ENCODE measurements around the gene JAML. TPM values are rescaled to one million over a fixed set of nuclear protein-coding genes. Genes with fewer than 3 reads are reported as not detected.
A peak's percentile ranks its signal among the peaks of the same experiment; 100 is the strongest.

Gene JAML
- total RNA-seq, 1 experiment from 2014 or later, result not detected

DNA sequence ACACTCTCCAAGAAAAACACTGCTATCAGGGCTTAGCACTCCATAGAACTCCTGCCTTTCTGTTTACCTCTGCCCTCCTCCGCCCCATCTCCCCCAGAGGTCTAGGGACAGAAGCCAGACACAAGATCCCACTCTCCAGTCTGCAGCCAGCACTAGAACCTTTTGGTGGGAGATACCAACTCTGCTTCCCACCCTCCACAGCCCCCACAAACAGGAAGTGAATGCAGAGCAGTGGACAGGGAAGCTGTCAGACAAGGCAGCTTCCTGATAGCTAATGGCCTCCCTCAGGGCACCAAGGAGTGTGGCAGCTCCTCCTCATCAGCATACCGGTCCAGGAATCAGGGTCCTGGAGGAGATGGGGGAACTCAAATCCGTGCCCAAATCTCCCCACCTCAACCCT lies 77.3 kb downstream of the JAML start:
- H3K27me3 Mint-ChIP-seq (ENCODE audit: unreplicated experiment), result peaks cover 54% of the 10 kb centered on the region
- H3K36me3 Mint-ChIP-seq (ENCODE audit: insufficient read depth, unreplicated experiment), result peaks cover 12% of the 10 kb centered on the region
- peaks cover 9% of the 10 kb centered on the region for H3K4me1 Mint-ChIP-seq (ENCODE audit: low read depth, unreplicated experiment)
- no peaks in the 10 kb centered on the region for H3K9me3 Mint-ChIP-seq (ENCODE audit: low read depth, unreplicated experiment)
- no TSS peak for BruUV-seq (replicated peaks)
- intact Hi-C loops (cut with micrococcal nuclease; ENCODE audit: unreplicated experiment), result no loop called here
- TF ChIP-seq, protein P1, sequence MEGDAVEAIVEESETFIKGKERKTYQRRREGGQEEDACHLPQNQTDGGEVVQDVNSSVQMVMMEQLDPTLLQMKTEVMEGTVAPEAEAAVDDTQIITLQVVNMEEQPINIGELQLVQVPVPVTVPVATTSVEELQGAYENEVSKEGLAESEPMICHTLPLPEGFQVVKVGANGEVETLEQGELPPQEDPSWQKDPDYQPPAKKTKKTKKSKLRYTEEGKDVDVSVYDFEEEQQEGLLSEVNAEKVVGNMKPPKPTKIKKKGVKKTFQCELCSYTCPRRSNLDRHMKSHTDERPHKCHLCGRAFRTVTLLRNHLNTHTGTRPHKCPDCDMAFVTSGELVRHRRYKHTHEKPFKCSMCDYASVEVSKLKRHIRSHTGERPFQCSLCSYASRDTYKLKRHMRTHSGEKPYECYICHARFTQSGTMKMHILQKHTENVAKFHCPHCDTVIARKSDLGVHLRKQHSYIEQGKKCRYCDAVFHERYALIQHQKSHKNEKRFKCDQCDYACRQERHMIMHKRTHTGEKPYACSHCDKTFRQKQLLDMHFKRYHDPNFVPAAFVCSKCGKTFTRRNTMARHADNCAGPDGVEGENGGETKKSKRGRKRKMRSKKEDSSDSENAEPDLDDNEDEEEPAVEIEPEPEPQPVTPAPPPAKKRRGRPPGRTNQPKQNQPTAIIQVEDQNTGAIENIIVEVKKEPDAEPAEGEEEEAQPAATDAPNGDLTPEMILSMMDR (IDR thresholded peaks at IDR 0.05; ENCODE audit: unreplicated experiment), result no peak
- no peak for DNase-seq
- CTCF ChIA-PET, result no interaction called here
- H3K4me3 Mint-ChIP-seq (ENCODE audit: low read depth, unreplicated experiment), result no peak overlapping the region
- no peak overlapping the region for H3K27ac Mint-ChIP-seq (ENCODE audit: unreplicated experiment)

DNA sequence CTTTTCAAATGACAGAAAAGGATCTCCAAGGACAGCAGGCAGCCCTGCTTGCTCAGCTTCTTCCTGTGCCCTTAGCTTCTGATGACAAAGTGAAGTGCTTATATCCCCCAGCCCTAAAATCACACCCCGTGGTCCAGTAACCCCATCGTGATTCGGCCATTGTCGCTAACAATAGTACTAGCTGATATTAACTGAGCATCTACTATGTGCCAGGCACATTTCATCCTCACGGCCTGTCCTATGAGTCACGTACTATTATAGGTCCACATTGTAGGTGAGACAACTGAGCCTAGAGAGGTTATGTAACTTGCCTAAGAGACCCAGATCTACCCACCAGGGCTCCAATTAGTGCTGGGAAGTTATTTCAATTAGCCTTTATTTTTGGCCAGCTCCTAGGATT lies 78.3 kb downstream of the JAML start:
- peaks cover 60% of the 10 kb centered on the region for H3K27me3 Mint-ChIP-seq (ENCODE audit: unreplicated experiment)
- DNase-seq, result no peak
- no peak overlapping the region for H3K27ac Mint-ChIP-seq (ENCODE audit: unreplicated experiment)
- CTCF ChIA-PET, result no interaction called here
- H3K4me1 Mint-ChIP-seq (ENCODE audit: low read depth, unreplicated experiment), result peaks cover 9% of the 10 kb centered on the region
- TF ChIP-seq, protein P1 (IDR thresholded peaks at IDR 0.05; ENCODE audit: unreplicated experiment), result no peak
- intact Hi-C loops (cut with micrococcal nuclease; ENCODE audit: unreplicated experiment), result no loop called here
- peaks cover 12% of the 10 kb centered on the region for H3K36me3 Mint-ChIP-seq (ENCODE audit: insufficient read depth, unreplicated experiment)
- BruUV-seq (replicated peaks), result no TSS peak
- no peaks in the 10 kb centered on the region for H3K9me3 Mint-ChIP-seq (ENCODE audit: low read depth, unreplicated experiment)
- H3K4me3 Mint-ChIP-seq (ENCODE audit: low read depth, unreplicated experiment), result peak overlapping the region; percentile 81

DNA sequence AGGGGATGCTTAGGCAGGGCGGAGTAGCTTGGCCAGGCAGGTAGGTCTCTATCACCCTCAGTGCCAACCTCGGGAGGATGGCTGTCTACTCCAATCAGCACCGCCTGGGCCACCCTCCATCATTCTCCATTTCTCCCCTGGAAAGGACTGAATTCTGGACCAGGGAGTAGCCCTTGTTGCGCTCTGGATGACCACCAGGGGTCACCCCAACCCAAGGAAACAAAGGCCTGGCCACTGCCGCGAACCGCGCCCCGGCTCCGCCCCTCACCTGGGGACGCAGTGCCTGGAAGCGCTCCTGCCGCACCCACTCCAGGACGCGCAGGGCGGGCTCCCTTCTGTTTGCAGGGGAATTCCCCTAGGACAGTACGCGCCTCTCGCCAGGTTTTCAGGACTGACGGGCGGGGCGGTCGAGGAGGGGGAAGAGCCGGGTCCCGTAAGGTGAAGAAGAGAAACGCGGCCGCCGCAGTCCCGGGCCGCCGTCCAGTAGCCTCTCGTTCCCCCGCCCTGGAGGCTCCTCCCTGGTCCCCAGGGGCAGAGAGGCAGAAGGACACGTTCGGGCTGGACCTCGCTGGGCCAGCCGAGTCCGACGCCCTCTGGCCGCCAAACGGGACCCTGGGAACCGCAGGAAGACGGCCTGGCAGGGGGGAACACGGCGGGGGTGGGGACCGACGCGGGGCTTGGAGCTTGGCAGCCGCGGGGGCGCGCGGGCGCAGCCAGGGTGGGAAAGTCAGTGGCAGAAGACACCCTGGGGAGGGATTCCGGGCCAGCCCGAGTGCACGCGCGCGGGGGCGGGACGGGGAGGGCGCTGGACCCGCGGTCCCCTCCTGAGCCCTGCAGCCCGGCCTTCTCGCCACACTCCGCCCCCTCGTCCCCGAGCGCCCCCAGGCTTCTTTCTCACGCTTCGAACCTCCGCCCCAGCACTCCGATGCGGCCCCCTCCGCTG lies 79.3 kb downstream of the JAML start:
- Mint-ChIP-seq H3K4me3 (ENCODE audit: low read depth, unreplicated experiment) (peak overlapping the region; percentile 81), H3K36me3 (ENCODE audit: insufficient read depth, unreplicated experiment) (peaks cover 12% of the 10 kb centered on the region), H3K27me3 (ENCODE audit: unreplicated experiment) (peaks cover 61% of the 10 kb centered on the region), H3K27ac (ENCODE audit: unreplicated experiment) (no peak overlapping the region), H3K4me1 (ENCODE audit: low read depth, unreplicated experiment) (peaks cover 9% of the 10 kb centered on the region), H3K9me3 (ENCODE audit: low read depth, unreplicated experiment) (no peaks in the 10 kb centered on the region)
- no TSS peak for BruUV-seq (replicated peaks)
- TF ChIP-seq, protein P1 (IDR thresholded peaks at IDR 0.05; ENCODE audit: unreplicated experiment), result peak; percentile 73
- CTCF ChIA-PET, result no interaction called here
- intact Hi-C loops (cut with micrococcal nuclease; ENCODE audit: unreplicated experiment), result loop anchor here (1.0 kb wide), 2 partner anchors 26 to 146 kb away; no protein-coding TSS in a partner anchor
- DNase-seq, result peak; percentile 91

DNA sequence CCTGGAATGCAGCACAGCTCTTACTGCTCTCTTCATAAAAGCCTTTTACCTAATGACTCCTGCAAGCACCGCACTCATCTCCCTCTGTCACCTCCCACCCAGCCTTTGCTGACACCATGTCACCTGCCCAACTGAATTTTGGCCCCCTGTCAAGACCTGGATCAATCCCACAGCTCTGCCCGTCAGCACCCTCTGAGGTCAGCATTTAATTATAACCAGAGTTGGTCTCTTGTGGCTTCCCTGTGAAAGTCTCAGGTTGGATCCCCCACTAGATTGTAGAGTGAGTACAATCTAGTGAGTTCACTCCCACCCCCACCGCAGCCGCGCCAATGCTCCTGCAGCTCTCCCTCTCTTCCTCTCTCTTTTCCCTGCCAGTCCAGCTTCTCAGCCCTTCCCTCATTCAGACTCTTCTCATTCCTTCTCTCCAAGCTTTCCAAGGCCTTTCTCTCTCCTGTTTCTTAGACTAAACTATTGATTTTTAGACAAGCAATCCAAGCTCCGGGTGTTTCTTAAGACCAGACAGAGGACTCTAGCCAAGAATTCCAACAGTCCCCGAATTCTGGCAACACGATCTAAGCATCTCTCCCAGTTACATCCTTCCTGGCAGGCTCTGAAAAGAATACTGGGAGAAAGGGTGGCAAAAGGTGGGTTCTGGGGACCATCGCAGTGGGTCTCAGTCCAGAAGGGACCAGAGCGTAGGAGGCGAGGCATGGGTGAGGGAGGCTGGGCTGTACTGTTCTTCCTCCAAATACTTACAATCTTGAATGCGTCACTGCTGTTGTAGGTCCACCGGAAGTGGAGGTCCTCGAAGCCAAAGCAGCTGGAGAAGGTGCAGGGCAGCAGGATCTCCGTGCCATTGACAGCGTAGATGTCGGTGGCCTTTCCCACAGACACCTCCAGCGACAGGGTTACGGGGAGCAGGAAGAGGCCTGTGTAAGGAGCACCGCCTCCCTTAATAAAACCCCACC lies 80.2 kb downstream of the JAML start:
- no peak for DNase-seq
- CTCF ChIA-PET, result no interaction called here
- Mint-ChIP-seq H3K27me3 (ENCODE audit: unreplicated experiment) (peaks cover 61% of the 10 kb centered on the region), H3K4me3 (ENCODE audit: low read depth, unreplicated experiment) (no peak overlapping the region), H3K36me3 (ENCODE audit: insufficient read depth, unreplicated experiment) (peaks cover 12% of the 10 kb centered on the region), H3K4me1 (ENCODE audit: low read depth, unreplicated experiment) (peaks cover 9% of the 10 kb centered on the region), H3K9me3 (ENCODE audit: low read depth, unreplicated experiment) (no peaks in the 10 kb centered on the region), H3K27ac (ENCODE audit: unreplicated experiment) (no peak overlapping the region)
- intact Hi-C loops (cut with micrococcal nuclease; ENCODE audit: unreplicated experiment), result loop anchor here (1.0 kb wide), 2 partner anchors 27 to 147 kb away; no protein-coding TSS in a partner anchor
- BruUV-seq (replicated peaks), result no TSS peak
- TF ChIP-seq, protein P1 (IDR thresholded peaks at IDR 0.05; ENCODE audit: unreplicated experiment), result no peak
